ENCODE results near the gene GRB10. TPM values are rescaled to one million over a fixed set of nuclear protein-coding genes. Genes with fewer than 3 reads are reported as not detected.

The GRB10 gene
- polyA plus RNA-seq, 1 donor from 2014 or later, result 78.4 TPM

- H3K79me2 ChIP-seq (replicated peaks; ENCODE audit: insufficient read depth, low read length), result peaks cover 58% of the 10 kb centered on the region
- no peaks in the 10 kb centered on the region for H4K20me1 ChIP-seq (ENCODE audit: insufficient read depth)
- H3K27ac ChIP-seq (ENCODE audit: low read length), result no peak overlapping the region
- H3K4me2 ChIP-seq (ENCODE audit: low read length), result no peak overlapping the region
- H3K9me3 ChIP-seq (ENCODE audit: low read length), result no peaks in the 10 kb centered on the region
- peaks cover 4% of the 10 kb centered on the region for H3K36me3 ChIP-seq (ENCODE audit: insufficient read depth, low read length)
- no peak overlapping the region for H3K9ac ChIP-seq (ENCODE audit: low read length)
- H3K9me2 ChIP-seq (ENCODE audit: insufficient read depth, low read length), result no peaks in the 10 kb centered on the region
- TF ChIP-seq, protein P1, sequence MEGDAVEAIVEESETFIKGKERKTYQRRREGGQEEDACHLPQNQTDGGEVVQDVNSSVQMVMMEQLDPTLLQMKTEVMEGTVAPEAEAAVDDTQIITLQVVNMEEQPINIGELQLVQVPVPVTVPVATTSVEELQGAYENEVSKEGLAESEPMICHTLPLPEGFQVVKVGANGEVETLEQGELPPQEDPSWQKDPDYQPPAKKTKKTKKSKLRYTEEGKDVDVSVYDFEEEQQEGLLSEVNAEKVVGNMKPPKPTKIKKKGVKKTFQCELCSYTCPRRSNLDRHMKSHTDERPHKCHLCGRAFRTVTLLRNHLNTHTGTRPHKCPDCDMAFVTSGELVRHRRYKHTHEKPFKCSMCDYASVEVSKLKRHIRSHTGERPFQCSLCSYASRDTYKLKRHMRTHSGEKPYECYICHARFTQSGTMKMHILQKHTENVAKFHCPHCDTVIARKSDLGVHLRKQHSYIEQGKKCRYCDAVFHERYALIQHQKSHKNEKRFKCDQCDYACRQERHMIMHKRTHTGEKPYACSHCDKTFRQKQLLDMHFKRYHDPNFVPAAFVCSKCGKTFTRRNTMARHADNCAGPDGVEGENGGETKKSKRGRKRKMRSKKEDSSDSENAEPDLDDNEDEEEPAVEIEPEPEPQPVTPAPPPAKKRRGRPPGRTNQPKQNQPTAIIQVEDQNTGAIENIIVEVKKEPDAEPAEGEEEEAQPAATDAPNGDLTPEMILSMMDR (IDR thresholded peaks at IDR 0.05; ENCODE audit: poor library complexity, severe bottlenecking), result no peak
- TF ChIP-seq POLR2AphosphoS5 (IDR thresholded peaks at IDR 0.05), result no peak
- no peak for TF ChIP-seq EP300 (conservative IDR thresholded peaks at IDR 0.05; ENCODE audit: poor library complexity, severe bottlenecking)
- no peak for TF ChIP-seq EZH2 (IDR thresholded peaks at IDR 0.05; ENCODE audit: borderline replicate concordance, insufficient read depth, low read length, poor library complexity, severe bottlenecking)
- TF ChIP-seq TAF1 (IDR thresholded peaks at IDR 0.05; ENCODE audit: low read depth), result no peak
- no peak for TF ChIP-seq REST (IDR thresholded peaks at IDR 0.05; ENCODE audit: borderline replicate concordance)
- no peak for TF ChIP-seq MXI1 (conservative IDR thresholded peaks at IDR 0.05; ENCODE audit: poor library complexity, severe bottlenecking)
- TF ChIP-seq RAD21 (conservative IDR thresholded peaks at IDR 0.05), result no peak
- TF ChIP-seq SMC3 (conservative IDR thresholded peaks at IDR 0.05; ENCODE audit: poor library complexity), result no peak
- no peak overlapping the region for H3K4me3 ChIP-seq (ENCODE audit: low read length)
- H2AFZ ChIP-seq (ENCODE audit: low read depth, low read length), result no peak overlapping the region
- no peaks in the 10 kb centered on the region for H3K27me3 ChIP-seq (ENCODE audit: insufficient read depth, low read depth, low read length)
- no peaks in the 10 kb centered on the region for H3F3A ChIP-seq (ENCODE audit: insufficient read depth, low read length, poor library complexity, severe bottlenecking)
Measured at GRCh38 chr7:50743893-50744292, 38.8 kb downstream of the GRB10 start.

DNA sequence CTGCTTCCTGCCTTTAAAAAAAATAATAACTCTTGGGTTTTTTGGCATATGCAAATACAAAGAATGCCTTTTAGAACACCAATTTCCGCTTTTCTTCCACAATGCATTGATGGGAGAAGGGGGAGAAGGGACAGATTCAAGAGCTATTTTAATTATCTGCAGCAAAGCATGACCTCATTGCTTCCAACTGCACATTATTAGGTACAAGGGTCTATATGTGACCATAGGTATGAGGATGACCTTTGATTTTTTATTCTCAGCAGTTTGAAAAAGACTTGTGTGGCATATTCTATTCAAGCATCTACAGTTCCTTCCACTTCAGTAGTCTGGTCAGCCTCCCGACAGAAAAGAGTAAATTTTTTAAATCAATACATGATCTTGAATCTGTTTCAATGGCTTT, 39.7 kb downstream of the GRB10 start:
- Histone ChIP-seq H3K27ac (ENCODE audit: low read length) (no peak overlapping the region), H3K36me3 (ENCODE audit: insufficient read depth, low read length) (peaks cover 4% of the 10 kb centered on the region), H3F3A (ENCODE audit: insufficient read depth, low read length, poor library complexity, severe bottlenecking) (no peaks in the 10 kb centered on the region), H3K9ac (ENCODE audit: low read length) (no peak overlapping the region), H3K4me2 (ENCODE audit: low read length) (no peak overlapping the region), H2AFZ (ENCODE audit: low read depth, low read length) (no peak overlapping the region), H3K79me2 (replicated peaks; ENCODE audit: insufficient read depth, low read length) (peaks cover 55% of the 10 kb centered on the region), H4K20me1 (ENCODE audit: insufficient read depth) (no peaks in the 10 kb centered on the region), H3K27me3 (ENCODE audit: insufficient read depth, low read depth, low read length) (no peaks in the 10 kb centered on the region), H3K9me2 (ENCODE audit: insufficient read depth, low read length) (no peaks in the 10 kb centered on the region), H3K9me3 (ENCODE audit: low read length) (no peaks in the 10 kb centered on the region), H3K4me3 (ENCODE audit: low read length) (no peak overlapping the region)
- TF ChIP-seq MXI1 (conservative IDR thresholded peaks at IDR 0.05; ENCODE audit: poor library complexity, severe bottlenecking), result no peak
- no peak for TF ChIP-seq EZH2 (IDR thresholded peaks at IDR 0.05; ENCODE audit: borderline replicate concordance, insufficient read depth, low read length, poor library complexity, severe bottlenecking)
- no peak for TF ChIP-seq RAD21 (conservative IDR thresholded peaks at IDR 0.05)
- no peak for TF ChIP-seq EP300 (conservative IDR thresholded peaks at IDR 0.05; ENCODE audit: poor library complexity, severe bottlenecking)
- TF ChIP-seq REST (IDR thresholded peaks at IDR 0.05; ENCODE audit: borderline replicate concordance), result no peak
- no peak for TF ChIP-seq POLR2AphosphoS5 (IDR thresholded peaks at IDR 0.05)
- TF ChIP-seq, protein P1 (IDR thresholded peaks at IDR 0.05; ENCODE audit: poor library complexity, severe bottlenecking), result no peak
- TF ChIP-seq SMC3 (conservative IDR thresholded peaks at IDR 0.05; ENCODE audit: poor library complexity), result no peak
- no peak for TF ChIP-seq TAF1 (IDR thresholded peaks at IDR 0.05; ENCODE audit: low read depth)
